HG02642 (cell line): ENCODE data around the gene RAB14.
"Not testable (repeated sequence)": the region's sequence is repeated elsewhere in the genome, so short reads cannot be mapped to it uniquely, and the experiment has no call there.

Source experiments
- ATAC-seq: cut with Tn5 transposase; IDR thresholded peaks from one replicate; pipeline ENCODE4 v1.9.1; 2021; ENCODE audit warnings: mild to moderate bottlenecking; ENCODE audit not compliant: unreplicated experiment, poor library complexity

Gene RAB14

GRCh38 chr9:121192959-121193640 is 8.6 kb downstream of the RAB14 start:
- no peak for ATAC-seq

- no peak for ATAC-seq
Measured at GRCh38 chr9:121192518-121192917, 9.2 kb downstream of the RAB14 start.

- ATAC-seq, result no peak
Measured at GRCh38 chr9:121191235-121191634, 10.4 kb downstream of the RAB14 start.

- no peak for ATAC-seq
Measured at GRCh38 chr9:121189660-121190059, 12.0 kb downstream of the RAB14 start.

- ATAC-seq, result no peak
Measured at GRCh38 chr9:121189006-121189405, 12.7 kb downstream of the RAB14 start.

GRCh38 chr9:121187636-121188305 is 13.9 kb downstream of the RAB14 start:
- ATAC-seq, result no peak

GRCh38 chr9:121185774-121186403 is 15.8 kb downstream of the RAB14 start:
- no peak for ATAC-seq

- ATAC-seq, result no peak
Measured at GRCh38 chr9:121185178-121185745, 16.4 kb downstream of the RAB14 start.

- ATAC-seq, result no peak
Measured at GRCh38 chr9:121184463-121184862, 17.2 kb downstream of the RAB14 start.

- ATAC-seq, result no peak
Measured at GRCh38 chr9:121183666-121184423, 17.8 kb downstream of the RAB14 start.

- no peak for ATAC-seq
Measured at GRCh38 chr9:121182989-121183388, 18.7 kb downstream of the RAB14 start.

- ATAC-seq, result no peak
Measured at GRCh38 chr9:121182101-121182836, 19.4 kb downstream of the RAB14 start.

- ATAC-seq, result no peak
Measured at GRCh38 chr9:121179930-121180681, 21.6 kb downstream of the RAB14 start.

- ATAC-seq, result not testable (repeated sequence)
Measured at GRCh38 chr9:121179373-121179721, 22.3 kb downstream of the RAB14 start.

- no peak for ATAC-seq
Measured at GRCh38 chr9:121178676-121179372, 22.8 kb downstream of the RAB14 start.

GRCh38 chr9:121173501-121173900 is 28.2 kb downstream of the RAB14 start:
- no peak for ATAC-seq

- no peak for ATAC-seq
Measured at GRCh38 chr9:121172726-121173487, 28.8 kb downstream of the RAB14 start.

GRCh38 chr9:121171236-121171635 is 30.4 kb downstream of the RAB14 start:
- no peak for ATAC-seq
